GM12864 (cell line): ENCODE data around the gene KRTAP5-2.

Experiments used
- DNase-seq: peaks from one replicate; pipeline ENCODE4 v3.0.0-alpha.2; 2011; ENCODE audit warnings: low read depth
- H3K4me3 ChIP-seq: 2 replicates; pipeline ENCODE4 v1.5.1; 2011; ENCODE audit warnings: mild to moderate bottlenecking, low read depth, low read length, control low read depth
- CTCF ChIP-seq: IDR thresholded peaks from 2 replicates; pipeline ENCODE4 v1.5.1; 2011; ENCODE audit warnings: low read depth, mild to moderate bottlenecking, moderate library complexity, low read length, control low read depth, inconsistent platforms; ENCODE audit errors: missing control alignments

The KRTAP5-2 gene

GRCh38 chr11:1567052-1567720 lies 30.9 kb downstream of the KRTAP5-2 start:
- no peak for DNase-seq
- TF ChIP-seq CTCF = no peak
- H3K4me3 ChIP-seq = no peak overlapping the region

- no peak overlapping the region for H3K4me3 ChIP-seq
- no peak for DNase-seq
These were observed 31.6 kb downstream of the KRTAP5-2 start for GRCh38 chr11:1566381-1567051.

DNA sequence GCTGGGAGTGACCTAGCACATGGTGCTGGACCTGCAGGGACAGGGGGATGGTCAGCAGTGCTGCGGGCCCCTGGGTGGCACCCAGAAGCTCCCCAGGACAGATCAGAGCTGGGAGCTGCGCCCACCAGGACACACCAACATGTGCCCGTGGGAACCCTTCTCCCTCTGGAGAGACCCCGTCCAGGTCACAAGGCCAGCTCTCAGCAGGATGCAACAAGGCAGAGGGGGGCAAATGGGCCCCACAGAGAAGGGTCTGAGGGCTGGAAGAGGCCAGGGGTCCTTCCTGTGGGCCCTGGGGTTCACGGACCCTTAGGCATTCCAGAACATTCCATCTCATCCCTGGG lies 32.2 kb downstream of the KRTAP5-2 start:
- H3K4me3 ChIP-seq = no peak overlapping the region
- DNase-seq = no peak
- TF ChIP-seq CTCF = no peak

More at GRCh38 chr11:1566381-1567051, 31.6 kb downstream of the KRTAP5-2 start:
- TF ChIP-seq CTCF = peak; percentile 37

GRCh38 chr11:1565173-1565903 lies 32.8 kb downstream of the KRTAP5-2 start:
- TF ChIP-seq CTCF = no peak
- H3K4me3 ChIP-seq = no peak overlapping the region
- no peak for DNase-seq

- no peak overlapping the region for H3K4me3 ChIP-seq
- no peak for TF ChIP-seq CTCF
- DNase-seq = no peak
These were observed 33.4 kb downstream of the KRTAP5-2 start for GRCh38 chr11:1564535-1565172.

DNA sequence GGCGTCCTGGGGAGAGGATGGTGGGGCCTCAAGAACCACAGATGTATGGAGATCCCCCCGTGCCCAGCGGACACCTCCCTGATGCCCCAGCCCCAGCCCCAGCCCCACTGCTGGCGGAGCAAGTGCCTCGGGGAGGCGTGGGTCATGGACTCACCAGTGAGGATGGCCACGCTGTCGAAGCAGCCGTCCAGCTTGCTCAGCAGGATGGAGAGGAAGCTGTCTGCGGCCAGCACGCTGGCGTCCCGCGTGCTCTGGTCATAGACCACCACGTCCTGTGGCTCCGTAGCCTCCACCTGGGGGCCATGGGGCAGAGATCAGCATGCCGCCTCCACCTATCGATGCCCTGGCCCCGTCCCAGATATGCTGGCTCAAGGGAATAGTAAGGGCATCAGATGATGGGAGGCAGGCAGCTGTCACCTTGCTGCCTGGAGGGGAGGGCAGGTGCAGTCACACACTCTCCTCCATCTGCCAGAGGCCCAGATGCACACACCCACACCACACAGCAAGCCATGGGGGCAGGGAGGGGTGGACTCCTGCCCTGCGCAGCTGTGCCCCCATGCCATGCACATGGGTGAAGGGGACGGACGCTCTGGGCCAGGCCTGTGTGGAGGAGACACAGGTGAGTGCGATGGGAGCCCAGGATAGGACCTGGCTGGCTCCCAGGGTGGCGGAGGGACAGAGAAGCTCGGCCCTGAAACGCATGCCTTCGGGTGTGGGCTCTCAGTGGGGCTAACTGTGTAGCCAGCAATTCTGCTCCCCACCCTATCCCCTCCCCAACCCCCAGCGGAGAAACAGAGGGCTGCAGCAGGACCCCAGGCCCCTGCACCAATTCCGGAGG lies 34.2 kb downstream of the KRTAP5-2 start:
- DNase-seq = no peak
- TF ChIP-seq CTCF = no peak
- H3K4me3 ChIP-seq = no peak overlapping the region
